Measurements from ENCODE around the gene TBC1D22A. TPM values are rescaled to one million over a fixed set of nuclear protein-coding genes. Genes with fewer than 3 reads are reported as not detected.

The TBC1D22A gene
- total RNA-seq, 4 donors from 2014 or later = 31.2 to 111 (median 41.8) TPM

- no peak for DNase-seq
- 80% methylated on average over 10 of the region's 10 CpGs; no CpG with 5 or more reads in 1 of the 2 donors for WGBS, 2 donors (ENCODE audit: low coverage in 1 of 2)
- Histone ChIP-seq H3K4me1 (peaks cover 12 to 29% (median 22%) of the 10 kb centered on the region in 4 donors), H3K9me3 (no peaks in the 10 kb centered on the region), H3K36me3 (no peaks in the 10 kb centered on the region), H3K4me3 (no peak overlapping the region), H3K27ac (no peak overlapping the region), H3K27me3 (no peaks in the 10 kb centered on the region)
- in situ Hi-C loops (cut with MboI; ENCODE audit: low pct_ligation_motif_present in 1 of 4, low pct_unique_long_range_greater_than_20kb in 1 of 4, low sequenced_read_pairs in 3 of 4) (no loop called here), intact Hi-C loops (cut with DNase I; ENCODE audit: low total_unique reads) (no loop called here)
- TF ChIP-seq CTCF (IDR thresholded peaks at IDR 0.05) (no peak), POLR2A (IDR thresholded peaks at IDR 0.05) (no peak), EP300 (IDR thresholded peaks at IDR 0.05; ENCODE audit: low read depth) (no peak), POLR2AphosphoS5 (IDR thresholded peaks at IDR 0.05) (no peak)
Measured at GRCh38 chr22:46812034-46812605, 49.7 kb downstream of the TBC1D22A start.

- in situ Hi-C loops (cut with MboI; ENCODE audit: low pct_ligation_motif_present in 1 of 4, low pct_unique_long_range_greater_than_20kb in 1 of 4, low sequenced_read_pairs in 3 of 4) = no loop called here
Measured at GRCh38 chr22:46812788-46813187, 50.3 kb downstream of the TBC1D22A start.

GRCh38 chr22:46813816-46814597, 51.6 kb downstream of the TBC1D22A start:
- no peaks in the 10 kb centered on the region for H3K36me3 ChIP-seq
- TF ChIP-seq CTCF (IDR thresholded peaks at IDR 0.05) = no peak
- TF ChIP-seq POLR2AphosphoS5 (IDR thresholded peaks at IDR 0.05) = no peak
- no peak for TF ChIP-seq POLR2A (IDR thresholded peaks at IDR 0.05)
- no peak for TF ChIP-seq EP300 (IDR thresholded peaks at IDR 0.05; ENCODE audit: low read depth)
- H3K4me3 ChIP-seq = no peak overlapping the region
- no peaks in the 10 kb centered on the region for H3K27me3 ChIP-seq
- intact Hi-C loops (cut with DNase I; ENCODE audit: low total_unique reads) (no loop called here), in situ Hi-C loops (cut with MboI; ENCODE audit: low pct_ligation_motif_present in 1 of 4, low pct_unique_long_range_greater_than_20kb in 1 of 4, low sequenced_read_pairs in 3 of 4) (no loop called here)
- peak overlapping the region in 2 of 4 donors; percentile 41 to 53 for H3K27ac ChIP-seq
- DNase-seq = no peak
- no peaks in the 10 kb centered on the region for H3K9me3 ChIP-seq
- WGBS, 2 donors (ENCODE audit: low coverage in 1 of 2) = 86 to 87% methylated on average over 6 to 9 of the region's 9 CpGs
- H3K4me1 ChIP-seq = peaks cover 12 to 33% (median 23%) of the 10 kb centered on the region in 4 donors

More at GRCh38 chr22:46812788-46813187, 50.3 kb downstream of the TBC1D22A start:
- Histone ChIP-seq H3K4me1 (peaks cover 12 to 29% (median 22%) of the 10 kb centered on the region in 4 donors), H3K36me3 (no peaks in the 10 kb centered on the region), H3K27ac (no peak overlapping the region), H3K27me3 (no peaks in the 10 kb centered on the region), H3K9me3 (no peaks in the 10 kb centered on the region), H3K4me3 (no peak overlapping the region)
- 88 to 89% methylated on average over 12 to 13 of the region's 13 CpGs for WGBS, 2 donors (ENCODE audit: low coverage in 1 of 2)
- intact Hi-C loops (cut with DNase I; ENCODE audit: low total_unique reads) = no loop called here
- no peak for DNase-seq
- no peak for TF ChIP-seq POLR2AphosphoS5 (IDR thresholded peaks at IDR 0.05)
- no peak for TF ChIP-seq EP300 (IDR thresholded peaks at IDR 0.05; ENCODE audit: low read depth)

GRCh38 chr22:46815132-46815531, 52.7 kb downstream of the TBC1D22A start:
- peak in 1 of 3 donors; percentile 25 for TF ChIP-seq POLR2AphosphoS5 (IDR thresholded peaks at IDR 0.05)
- no peak for TF ChIP-seq EP300 (IDR thresholded peaks at IDR 0.05; ENCODE audit: low read depth)
- no peaks in the 10 kb centered on the region for H3K36me3 ChIP-seq
- in situ Hi-C loops (cut with MboI; ENCODE audit: low pct_ligation_motif_present in 1 of 4, low pct_unique_long_range_greater_than_20kb in 1 of 4, low sequenced_read_pairs in 3 of 4) (no loop called here), intact Hi-C loops (cut with DNase I; ENCODE audit: low total_unique reads) (no loop called here)
- WGBS, 2 donors (ENCODE audit: low coverage in 1 of 2) = 21 to 61% methylated on average over 5 to 12 of the region's 12 CpGs
- no peak overlapping the region for H3K4me3 ChIP-seq
- peaks cover 12 to 33% (median 23%) of the 10 kb centered on the region in 4 donors for H3K4me1 ChIP-seq
- peak overlapping the region in 3 of 4 donors; percentile 3 to 53 (median 41) for H3K27ac ChIP-seq
- no peaks in the 10 kb centered on the region for H3K27me3 ChIP-seq
- no peaks in the 10 kb centered on the region for H3K9me3 ChIP-seq
- DNase-seq = peak; percentile 65

GRCh38 chr22:46815559-46815895, 53.1 kb downstream of the TBC1D22A start:
- H3K4me1 ChIP-seq = peaks cover 12 to 33% (median 23%) of the 10 kb centered on the region in 4 donors
- DNase-seq = no peak
- WGBS, 2 donors (ENCODE audit: low coverage in 1 of 2) = 74 to 87% methylated on average over 5 of the region's 5 CpGs
- H3K4me3 ChIP-seq = no peak overlapping the region
- H3K9me3 ChIP-seq = no peaks in the 10 kb centered on the region
- peak overlapping the region in 3 of 4 donors; percentile 3 to 53 (median 41) for H3K27ac ChIP-seq
- in situ Hi-C loops (cut with MboI; ENCODE audit: low pct_ligation_motif_present in 1 of 4, low pct_unique_long_range_greater_than_20kb in 1 of 4, low sequenced_read_pairs in 3 of 4) = no loop called here
- intact Hi-C loops (cut with DNase I; ENCODE audit: low total_unique reads) = no loop called here
- no peaks in the 10 kb centered on the region for H3K36me3 ChIP-seq
- TF ChIP-seq POLR2AphosphoS5 (IDR thresholded peaks at IDR 0.05) = no peak
- H3K27me3 ChIP-seq = no peaks in the 10 kb centered on the region

Data from transverse colon (tissue), 4 donors.